Kidney tubule cell (primary cell): ENCODE measurements around the gene TRIO.
A peak's percentile ranks its signal among the peaks of the same experiment; 100 is the strongest.
"Not testable (repeated sequence)": the region's sequence is repeated elsewhere in the genome, so short reads cannot be mapped to it uniquely, and the experiment has no call there.

Experiments
- DNase-seq: peaks from one replicate; pipeline ENCODE4 v3.0.0-alpha.2; 2018; ENCODE audit warnings: low spot score

TRIO gene

GRCh38 chr5:14142827-14143545 lies at the start of gene TRIO:
Gene TRIO, plus strand, starts transcription at chr5:14143342. Its CDS starts 384 bp downstream, at chr5:14143726.
- DNase-seq, result peak; percentile 93

GRCh38 chr5:14097380-14097779 lies 45.8 kb upstream of the TRIO start:
- not testable (repeated sequence) for DNase-seq

- no peak for DNase-seq
Observed at GRCh38 chr5:14097998-14098471, 45.1 kb upstream of the TRIO start.

- no peak for DNase-seq
Observed at GRCh38 chr5:14100281-14100680, 42.9 kb upstream of the TRIO start.

GRCh38 chr5:14101922-14102321 lies 41.2 kb upstream of the TRIO start:
- no peak for DNase-seq

- no peak for DNase-seq
Observed at GRCh38 chr5:14102666-14103065, 40.5 kb upstream of the TRIO start.

GRCh38 chr5:14105718-14106410 lies 37.3 kb upstream of the TRIO start:
- DNase-seq, result peak; percentile 97

GRCh38 chr5:14107536-14107935 lies 35.6 kb upstream of the TRIO start:
- DNase-seq, result no peak

- DNase-seq, result peak; percentile 87
Observed at GRCh38 chr5:14108170-14108996, 34.8 kb upstream of the TRIO start.

- peak; percentile 79 for DNase-seq
Observed at GRCh38 chr5:14109041-14109747, 33.9 kb upstream of the TRIO start.

GRCh38 chr5:14109771-14110170 lies 33.4 kb upstream of the TRIO start:
- no peak for DNase-seq

GRCh38 chr5:14110196-14110595 lies 32.9 kb upstream of the TRIO start:
- peak; percentile 65 for DNase-seq

- DNase-seq, result peak; percentile 69
Observed at GRCh38 chr5:14110680-14111079, 32.5 kb upstream of the TRIO start.

- peak; percentile 9 for DNase-seq
Observed at GRCh38 chr5:14112998-14113652, 30.0 kb upstream of the TRIO start.

GRCh38 chr5:14114615-14115251 lies 28.4 kb upstream of the TRIO start:
- DNase-seq, result no peak

- DNase-seq, result no peak
Observed at GRCh38 chr5:14115323-14115895, 27.7 kb upstream of the TRIO start.

GRCh38 chr5:14118551-14119320 lies 24.4 kb upstream of the TRIO start:
- DNase-seq, result no peak

GRCh38 chr5:14120176-14120575 lies 23.0 kb upstream of the TRIO start:
- no peak for DNase-seq

- no peak for DNase-seq
Observed at GRCh38 chr5:14121552-14121951, 21.6 kb upstream of the TRIO start.

GRCh38 chr5:14122089-14122488 lies 21.1 kb upstream of the TRIO start:
- DNase-seq, result no peak
